Smooth muscle cell (in vitro differentiated cells): ENCODE results near the gene ITPA. TPM values are rescaled to one million over a fixed set of nuclear protein-coding genes. Genes with fewer than 3 reads are reported as not detected.

Experiments
- DNase-seq: peaks from one replicate; lab custom pipeline; 2025; ENCODE audit not compliant: unreplicated experiment; lab: John Stamatoyannopoulos, UW
- H2AFZ ChIP-seq: fragments of 200-600 bp; sonication (generic); 2 replicates; pipeline ENCODE4 v1.6.0; 2016; ENCODE audit warnings: antibody characterized with exemption, low read depth, mild to moderate bottlenecking
- H3F3A ChIP-seq: fragments of 200-600 bp; sonication (generic); 2 replicates; pipeline ENCODE4 v1.6.0; 2017; ENCODE audit warnings: antibody characterized with exemption, low read depth
- H3K27ac ChIP-seq: fragments of 200-600 bp; sonication (generic); 2 replicates; pipeline ENCODE4 v1.5.1; 2016; ENCODE audit warnings: low read depth, mild to moderate bottlenecking
- H3K27me3 ChIP-seq: fragments of 200-600 bp; sonication (generic); 2 replicates; pipeline ENCODE4 v1.6.1; 2016; ENCODE audit warnings: low read depth, mild to moderate bottlenecking
- H3K36me3 ChIP-seq: fragments of 200-600 bp; sonication (generic); 2 replicates; pipeline ENCODE4 v1.5.1; 2016; ENCODE audit warnings: low read depth
- H3K4me1 ChIP-seq: fragments of 200-600 bp; sonication (generic); 2 replicates; pipeline ENCODE4 v1.5.1; 2016; ENCODE audit warnings: low read depth
- H3K4me2 ChIP-seq: fragments of 200-600 bp; sonication (generic); 2 replicates; pipeline ENCODE4 v1.6.0; 2016; ENCODE audit warnings: mild to moderate bottlenecking
- H3K4me3 ChIP-seq: fragments of 200-600 bp; sonication (generic); 2 replicates; pipeline ENCODE4 v1.5.1; 2016; ENCODE audit warnings: mild to moderate bottlenecking
- H3K79me2 ChIP-seq: fragments of 200-600 bp; sonication (generic); 2 replicates; pipeline ENCODE4 v1.6.0; 2016; ENCODE audit warnings: low read depth, mild to moderate bottlenecking
- H3K9ac ChIP-seq: fragments of 200-600 bp; sonication (generic); 2 replicates; pipeline ENCODE4 v1.6.0; 2016; ENCODE audit warnings: low read depth
- H3K9me3 ChIP-seq: fragments of 200-600 bp; sonication (generic); replicated peaks from 2 replicates; pipeline ENCODE4 v1.5.1; 2016; ENCODE audit warnings: low read depth
- H4K20me1 ChIP-seq: fragments of 200-600 bp; sonication (generic); 2 replicates; pipeline ENCODE4 v1.6.0; 2016; ENCODE audit warnings: low read depth
- WGBS: methylation state at CpG from one replicate; pipeline ENCODE4 v1.1.7; 2016; ENCODE audit warnings: low lambda C conversion rate; 5-methylcytosine and 5-hydroxymethylcytosine counted together
- polyA plus RNA-seq: library from polyadenylated mRNA; unstranded; fragments of >200 nt; fragmentation: Nextera tagmentation; extraction: Ambion mirVana; gene quantifications from 2 replicates; pipeline ENCODE4 v1.2.1, GENCODE V29; 2016
- total RNA-seq: library from RNA; depleted of rRNA; stranded (reverse); fragments of >200 nt; gene quantifications from 2 replicates; pipeline ENCODE4 v1.2.3, GENCODE V29; 2014
- TF ChIP-seq, protein P1 (sequence below): fragments of 200-600 bp; sonication (generic); IDR thresholded peaks from 2 replicates; pipeline ENCODE4 v1.5.1; 2017; ENCODE audit warnings: borderline replicate concordance, mild to moderate bottlenecking, antibody characterized with exemption; ENCODE audit not compliant: insufficient read depth, poor library complexity, severe bottlenecking

The ITPA gene
- total and polyA plus RNA-seq, 2 experiments from 2014 or later: 20.4 to 51.6 TPM

DNA sequence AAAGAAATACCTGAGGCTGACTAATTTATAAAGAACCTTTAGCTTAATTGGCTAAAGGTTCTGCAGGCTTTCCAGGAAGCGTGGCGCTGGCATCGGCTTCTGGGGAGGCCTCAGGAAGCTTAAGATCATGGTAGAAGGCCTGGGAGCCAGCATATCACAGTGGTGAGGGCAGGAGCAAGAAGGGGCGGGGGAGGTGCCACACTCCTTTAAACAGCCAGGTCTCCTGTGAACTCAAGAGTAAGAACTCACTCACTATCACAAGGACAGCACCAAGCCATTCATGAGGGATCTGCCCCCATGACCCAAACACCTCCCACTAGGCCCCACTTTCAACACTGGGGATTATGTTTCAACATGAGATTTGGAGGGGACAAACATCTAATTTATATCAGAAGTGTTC lies 64.1 kb downstream of the ITPA start:
- Histone ChIP-seq H3K4me1 (no peaks in the 10 kb centered on the region), H3K27ac (no peak overlapping the region), H4K20me1 (no peaks in the 10 kb centered on the region), H3K79me2 (no peaks in the 10 kb centered on the region), H3K9ac (no peak overlapping the region), H3K27me3 (no peaks in the 10 kb centered on the region), H3K9me3 (no peaks in the 10 kb centered on the region), H3K36me3 (peaks cover 4% of the 10 kb centered on the region), H3K4me2 (no peak overlapping the region), H3F3A (no peaks in the 10 kb centered on the region), H3K4me3 (no peak overlapping the region), H2AFZ (no peak overlapping the region)
- WGBS: 96% methylated on average over 4 of the region's 4 CpGs
- DNase-seq: no peak
- TF ChIP-seq, protein P1, sequence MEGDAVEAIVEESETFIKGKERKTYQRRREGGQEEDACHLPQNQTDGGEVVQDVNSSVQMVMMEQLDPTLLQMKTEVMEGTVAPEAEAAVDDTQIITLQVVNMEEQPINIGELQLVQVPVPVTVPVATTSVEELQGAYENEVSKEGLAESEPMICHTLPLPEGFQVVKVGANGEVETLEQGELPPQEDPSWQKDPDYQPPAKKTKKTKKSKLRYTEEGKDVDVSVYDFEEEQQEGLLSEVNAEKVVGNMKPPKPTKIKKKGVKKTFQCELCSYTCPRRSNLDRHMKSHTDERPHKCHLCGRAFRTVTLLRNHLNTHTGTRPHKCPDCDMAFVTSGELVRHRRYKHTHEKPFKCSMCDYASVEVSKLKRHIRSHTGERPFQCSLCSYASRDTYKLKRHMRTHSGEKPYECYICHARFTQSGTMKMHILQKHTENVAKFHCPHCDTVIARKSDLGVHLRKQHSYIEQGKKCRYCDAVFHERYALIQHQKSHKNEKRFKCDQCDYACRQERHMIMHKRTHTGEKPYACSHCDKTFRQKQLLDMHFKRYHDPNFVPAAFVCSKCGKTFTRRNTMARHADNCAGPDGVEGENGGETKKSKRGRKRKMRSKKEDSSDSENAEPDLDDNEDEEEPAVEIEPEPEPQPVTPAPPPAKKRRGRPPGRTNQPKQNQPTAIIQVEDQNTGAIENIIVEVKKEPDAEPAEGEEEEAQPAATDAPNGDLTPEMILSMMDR: no peak

Other genes starting within 250 kb of the ITPA start
- not detected in 2 replicates for gene GNRH2, start 165.9 kb upstream of the ITPA start, total RNA-seq
- not detected in 2 replicates for gene GNRH2, start 165.9 kb upstream of the ITPA start, polyA plus RNA-seq
- gene MRPS26, start 163.4 kb upstream of the ITPA start, total RNA-seq: 18.3 and 24.4 TPM in 2 replicates
- gene MRPS26, start 163.4 kb upstream of the ITPA start, polyA plus RNA-seq: 62.9 and 79.6 TPM in 2 replicates
- gene OXT, start 137.9 kb upstream of the ITPA start, total RNA-seq: not detected in 2 replicates
- gene OXT, start 137.9 kb upstream of the ITPA start, polyA plus RNA-seq: 2.8 and 3.5 TPM in 2 replicates
- gene AVP, start 124.8 kb upstream of the ITPA start, total RNA-seq: not detected in 2 replicates
- gene AVP, start 124.8 kb upstream of the ITPA start, polyA plus RNA-seq: not detected in 2 replicates
- 17.2 and 24.2 TPM in 2 replicates for gene FASTKD5, start 49.6 kb upstream of the ITPA start, total RNA-seq
- 11.8 TPM in 2 replicates for gene FASTKD5, start 49.6 kb upstream of the ITPA start, polyA plus RNA-seq
- gene UBOX5, start 49.6 kb upstream of the ITPA start, total RNA-seq: 3.4 and 4.9 TPM in 2 replicates
- gene UBOX5, start 49.6 kb upstream of the ITPA start, polyA plus RNA-seq: 8.1 and 9.0 TPM in 2 replicates
- 3.6 and 6.9 TPM in 2 replicates for gene LZTS3, start 35.9 kb upstream of the ITPA start, total RNA-seq
- gene LZTS3, start 35.9 kb upstream of the ITPA start, polyA plus RNA-seq: 6.1 and 9.0 TPM in 2 replicates
- 20.4 and 55.4 TPM in 2 replicates for gene DDRGK1, start 4.8 kb upstream of the ITPA start, total RNA-seq
- 48.0 and 66.6 TPM in 2 replicates for gene DDRGK1, start 4.8 kb upstream of the ITPA start, polyA plus RNA-seq
- 0.27 and 0.45 TPM in 2 replicates for gene SLC4A11, start 29.7 kb downstream of the ITPA start, total RNA-seq
- 1.5 and 3.4 TPM in 2 replicates for gene SLC4A11, start 29.7 kb downstream of the ITPA start, polyA plus RNA-seq
- gene DNAAF9, start 198.2 kb downstream of the ITPA start, total RNA-seq: 17.1 and 19.6 TPM in 2 replicates
- gene DNAAF9, start 198.2 kb downstream of the ITPA start, polyA plus RNA-seq: 8.1 and 8.8 TPM in 2 replicates